Measurements from ENCODE around the gene ZFAND4.
"Not testable (repeated sequence)": the region's sequence is repeated elsewhere in the genome, so short reads cannot be mapped to it uniquely, and the experiment has no call there.

Gene ZFAND4

DNA sequence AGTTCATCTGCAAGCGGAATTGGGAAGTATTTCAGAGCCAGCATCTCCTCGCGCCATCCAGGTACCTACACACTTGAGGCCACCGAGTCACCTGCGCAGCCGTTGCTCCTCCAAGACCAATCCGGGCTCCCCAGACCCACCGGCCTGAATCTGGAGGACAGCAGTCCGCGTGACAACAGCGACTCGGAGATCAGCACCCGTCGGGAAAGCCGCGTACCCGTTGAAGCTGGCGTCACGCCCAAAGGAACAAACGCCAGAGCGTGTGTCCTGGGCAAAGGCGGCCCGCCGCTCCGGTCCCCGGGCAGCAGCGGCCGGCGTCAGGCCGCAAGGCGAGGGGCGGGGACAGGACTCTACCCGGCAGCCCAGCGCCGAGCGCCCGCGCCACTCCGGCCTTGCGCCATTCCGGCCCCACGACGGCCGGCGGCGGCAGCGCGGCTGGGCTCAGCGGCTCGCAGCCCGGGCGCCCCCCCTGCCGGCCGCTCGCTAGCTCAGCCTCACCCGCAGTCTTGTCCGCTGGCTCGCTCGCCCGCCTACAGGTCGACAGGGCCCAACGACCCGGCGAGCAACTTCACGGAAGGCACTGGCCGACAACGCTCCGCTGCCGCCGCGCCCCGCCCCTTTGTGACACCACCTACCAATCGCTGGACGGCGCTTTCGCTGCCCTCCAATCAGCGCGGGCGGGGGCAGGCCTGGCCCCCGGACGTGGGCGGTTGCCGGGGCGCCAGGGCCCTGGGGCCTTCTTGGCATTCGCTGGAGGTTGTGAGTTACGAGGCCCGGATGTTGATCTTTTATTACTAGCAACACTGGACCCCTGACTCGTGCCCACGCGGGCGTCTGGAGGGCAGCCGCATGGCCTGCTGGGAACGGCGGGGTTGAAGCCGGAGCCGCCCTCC lies at the start of gene ZFAND4:
TSS of gene ZFAND4 (minus strand) at position 592 of the 893 bp plus-strand sequence. CDS start 9,047 bp downstream, outside the sequence.
- DNase-seq (ENCODE audit: low read depth, low spot score): peak; percentile 87

DNA sequence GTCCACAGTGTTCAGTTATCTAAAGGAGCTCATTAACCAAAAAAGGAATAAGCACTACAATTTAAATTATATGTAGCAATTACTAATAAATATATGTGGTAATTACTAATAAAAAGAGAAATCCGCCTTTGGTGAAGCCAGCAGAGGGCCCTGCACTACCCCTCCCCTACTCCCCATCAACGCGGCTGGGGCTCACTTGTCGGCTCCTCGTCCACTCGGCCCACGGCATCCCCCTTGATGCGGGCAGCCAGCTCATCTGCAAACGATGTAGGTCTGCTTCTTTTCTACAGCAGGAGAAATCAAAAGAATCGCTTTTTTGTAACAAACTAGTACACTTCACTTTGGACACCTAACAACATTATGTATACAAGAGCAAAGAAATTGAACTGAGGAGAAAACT lies 48.9 kb upstream of the ZFAND4 start:
- DNase-seq (ENCODE audit: low read depth, low spot score): not testable (repeated sequence)

DNA sequence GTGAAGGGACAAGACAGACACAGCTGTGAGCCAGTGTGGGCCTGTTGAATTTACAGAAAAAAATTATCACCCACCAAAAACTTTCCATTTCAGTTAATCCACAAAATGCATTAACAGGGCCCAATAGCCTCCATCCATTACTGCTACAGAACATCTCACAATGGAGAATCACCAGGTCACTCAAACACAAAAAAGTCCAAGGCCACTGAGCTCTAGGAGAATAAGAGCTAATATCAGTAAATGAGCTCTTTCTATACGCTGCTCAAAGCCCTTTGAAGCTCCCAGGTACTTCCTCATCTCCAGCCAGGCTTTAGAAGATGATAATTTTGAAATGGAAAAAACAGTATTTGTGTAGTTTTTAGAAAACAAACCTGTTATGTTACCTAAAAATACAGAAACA lies 45.1 kb upstream of the ZFAND4 start:
- not testable (repeated sequence) for DNase-seq (ENCODE audit: low read depth, low spot score)

DNA sequence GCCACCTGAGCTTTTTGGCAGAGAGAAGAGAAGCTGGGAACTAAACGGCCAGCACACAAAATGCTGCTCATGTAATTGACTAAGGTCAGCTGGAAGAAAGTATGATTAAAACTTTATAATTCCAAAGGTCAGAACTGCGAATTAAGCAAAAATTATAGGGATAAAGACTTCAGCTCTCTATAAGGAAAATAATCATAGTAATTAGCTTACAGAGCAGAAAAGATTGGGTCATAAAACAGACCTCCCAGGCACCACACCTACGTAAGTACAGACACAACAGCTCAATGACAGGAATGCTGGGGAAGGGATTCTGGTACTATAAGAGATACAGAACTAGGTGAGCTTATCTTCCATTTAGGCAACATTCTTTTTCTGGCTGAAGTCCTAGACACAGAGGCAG lies 44.5 kb upstream of the ZFAND4 start:
- DNase-seq (ENCODE audit: low read depth, low spot score): not testable (repeated sequence)

DNA sequence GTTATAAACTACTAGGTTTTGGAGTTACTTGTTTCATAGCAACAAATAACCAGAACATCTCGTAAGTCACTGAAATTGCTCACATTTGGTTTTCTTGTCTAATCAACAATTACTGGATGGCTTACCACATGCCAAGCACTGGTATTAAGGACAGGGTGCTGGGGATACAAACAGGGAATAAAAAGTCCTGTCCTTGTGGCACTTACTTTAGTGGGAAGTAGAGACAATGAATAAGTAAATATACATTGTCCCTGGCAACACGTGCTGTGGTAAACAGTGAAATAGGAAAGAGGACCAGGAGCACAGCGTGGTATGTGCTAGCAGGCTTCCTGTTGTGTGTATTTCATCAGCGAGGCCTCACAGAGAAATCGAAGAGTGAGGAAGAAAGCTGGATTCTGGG lies 38.7 kb upstream of the ZFAND4 start:
- DNase-seq (ENCODE audit: low read depth, low spot score): not testable (repeated sequence)

DNA sequence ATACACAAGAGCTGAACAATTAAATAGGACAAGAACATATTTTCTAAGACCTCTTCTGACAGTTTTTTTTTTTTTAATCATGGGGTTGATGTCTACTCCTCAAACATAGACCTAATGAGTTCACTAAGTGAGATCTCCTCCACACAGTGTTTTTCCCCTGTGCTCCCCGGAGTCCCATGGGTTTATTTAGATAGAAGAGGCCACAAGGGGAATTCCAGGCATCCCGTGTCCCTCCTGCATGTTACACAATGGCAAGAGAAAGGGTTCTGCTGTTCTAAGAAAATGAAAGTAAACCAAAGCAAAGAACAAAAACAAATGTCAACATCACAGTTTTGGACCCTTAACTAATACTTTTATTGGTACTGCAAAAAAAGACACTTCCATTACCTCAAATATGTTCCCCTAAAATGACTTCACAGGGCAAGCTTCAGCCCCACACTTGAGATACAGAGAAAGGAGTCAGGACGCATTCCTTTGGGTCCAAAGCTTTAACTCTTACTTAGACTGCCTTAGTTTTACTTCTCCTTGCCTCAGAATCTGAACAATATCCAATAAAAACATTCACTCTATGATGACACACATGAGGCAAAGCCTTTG lies 37.7 kb upstream of the ZFAND4 start:
- DNase-seq (ENCODE audit: low read depth, low spot score): not testable (repeated sequence)

DNA sequence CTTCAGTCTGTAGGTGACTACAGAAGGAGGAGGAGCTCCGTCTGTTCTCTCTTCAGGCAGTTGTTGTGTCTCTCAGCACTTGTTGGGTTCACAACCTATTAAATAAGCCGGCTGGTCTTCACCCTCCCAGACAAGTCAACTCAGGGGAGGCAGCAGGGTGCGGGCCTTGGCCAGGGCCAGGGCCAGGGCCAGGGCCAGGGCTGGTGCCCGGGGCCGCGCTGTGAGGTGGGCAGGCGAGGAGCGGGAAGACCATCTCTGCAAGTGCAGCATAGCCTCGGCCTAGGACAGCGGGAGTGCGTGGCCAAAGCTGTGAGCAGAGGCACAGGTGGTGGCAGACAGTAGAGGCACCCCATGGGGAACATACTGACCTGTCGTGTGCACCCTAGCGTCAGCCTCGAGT lies 5.9 kb upstream of the ZFAND4 start:
- not testable (repeated sequence) for DNase-seq (ENCODE audit: low read depth, low spot score)

DNA sequence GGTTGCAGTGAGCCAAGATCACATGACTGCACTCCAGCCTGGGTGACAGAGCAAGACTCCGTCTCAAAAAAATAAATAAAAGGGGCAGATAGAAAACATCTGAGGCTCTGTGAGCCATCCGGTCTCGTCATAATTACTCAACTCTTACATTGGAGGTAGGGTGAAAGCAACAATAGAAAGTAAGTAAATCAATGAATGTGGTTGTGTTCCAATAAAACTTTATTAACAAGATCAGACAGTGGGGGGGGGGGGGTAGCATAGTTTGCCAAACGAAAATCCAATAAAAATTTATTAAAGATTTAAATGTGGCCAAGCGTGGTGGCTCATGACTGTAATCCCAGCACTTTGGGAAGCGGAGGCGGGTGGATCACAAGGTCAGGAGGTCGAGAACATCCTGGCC lies 2.8 kb upstream of the ZFAND4 start:
- DNase-seq (ENCODE audit: low read depth, low spot score): no peak

DNA sequence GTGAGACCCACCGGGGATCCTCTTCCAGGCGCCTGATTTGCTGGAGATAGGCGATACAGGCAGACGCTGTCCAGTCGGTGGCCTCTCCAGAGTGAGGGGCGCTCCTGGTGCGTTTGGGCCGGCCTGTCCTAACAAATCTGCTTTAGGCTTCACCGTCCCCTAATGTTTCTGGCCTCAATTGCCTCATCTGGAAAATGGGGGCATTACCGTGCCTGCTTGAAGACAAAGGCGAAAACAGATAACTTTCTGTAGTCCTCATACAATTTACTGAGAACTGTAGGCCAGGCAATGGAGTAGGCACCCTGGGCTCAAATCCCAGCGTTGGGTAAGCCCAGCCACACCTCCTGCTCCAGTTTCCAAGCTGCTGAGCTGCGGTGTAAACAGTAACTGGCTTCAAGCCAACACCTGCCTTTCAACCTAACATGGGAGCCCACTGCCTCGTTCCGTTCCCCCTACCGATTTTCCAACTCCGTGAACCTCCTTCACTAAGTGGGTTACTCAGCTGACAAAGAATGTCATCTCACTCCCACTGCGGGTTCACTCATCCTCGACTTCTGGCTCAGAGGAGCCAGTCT lies 589 bp upstream of the ZFAND4 start:
- DNase-seq (ENCODE audit: low read depth, low spot score): no peak

DNA sequence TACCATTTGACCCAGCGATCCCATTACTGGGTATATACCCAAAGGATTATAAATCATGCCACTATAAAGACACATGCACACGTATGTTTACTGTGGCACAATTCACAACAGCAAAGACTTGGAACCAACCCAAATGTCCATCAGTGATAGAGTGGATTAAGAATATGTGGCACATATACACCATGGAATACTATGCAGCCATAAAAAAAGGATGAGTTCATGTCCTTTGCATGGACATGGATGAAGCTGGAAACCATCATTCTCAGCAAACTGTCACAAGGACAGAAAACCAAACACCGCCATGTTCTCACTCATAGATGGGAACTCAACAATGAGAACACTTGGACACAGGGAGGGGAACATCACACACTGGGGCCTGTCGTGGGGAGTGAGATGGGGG lies 1.3 kb downstream of the ZFAND4 start:
- not testable (repeated sequence) for DNase-seq (ENCODE audit: low read depth, low spot score)

DNA sequence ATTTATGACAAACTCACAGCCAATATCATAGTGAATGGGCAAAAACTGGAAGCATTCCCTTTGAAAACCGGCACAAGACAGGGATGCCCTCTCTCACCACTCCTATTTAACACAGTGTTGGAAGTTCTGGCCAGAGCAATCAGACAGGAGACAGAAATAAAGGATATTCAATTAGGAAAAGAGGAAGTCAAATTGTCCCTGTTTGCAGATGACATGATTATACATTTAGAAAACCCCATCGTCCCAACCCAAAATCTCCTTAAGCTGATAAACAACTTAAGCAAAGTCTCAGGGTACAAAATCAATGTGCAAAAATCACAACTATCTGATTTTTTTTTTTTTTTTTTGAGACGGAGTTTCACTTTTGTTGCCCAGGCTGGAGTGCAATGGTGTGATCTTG lies 2.7 kb downstream of the ZFAND4 start:
- not testable (repeated sequence) for DNase-seq (ENCODE audit: low read depth, low spot score)

DNA sequence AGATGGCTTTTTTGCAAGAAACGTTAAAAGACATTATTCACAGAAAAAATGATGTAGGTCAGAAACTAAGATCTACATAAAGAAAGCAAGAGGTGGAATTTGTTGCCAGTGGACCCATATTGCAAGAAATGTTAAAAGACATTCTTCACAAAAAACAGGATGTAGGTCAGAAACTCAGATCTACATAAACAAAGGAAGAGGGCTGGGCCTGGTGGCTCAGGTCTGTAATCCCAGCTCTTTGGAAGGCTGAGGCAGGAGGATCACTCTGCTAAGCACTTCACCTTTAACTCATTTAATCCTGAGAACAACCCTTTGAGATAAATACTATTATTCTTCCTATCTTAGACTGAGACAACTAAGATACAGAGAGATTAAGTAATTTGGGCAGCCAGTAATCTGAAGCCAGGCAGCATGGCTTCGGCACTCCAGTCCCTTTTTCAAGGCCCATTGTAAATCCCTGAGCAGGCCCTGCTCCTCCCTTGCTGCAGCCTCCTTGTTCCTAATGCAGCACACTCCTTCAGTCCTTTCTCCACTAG lies 11.6 kb downstream of the ZFAND4 start:
- DNase-seq (ENCODE audit: low read depth, low spot score): no peak

DNA sequence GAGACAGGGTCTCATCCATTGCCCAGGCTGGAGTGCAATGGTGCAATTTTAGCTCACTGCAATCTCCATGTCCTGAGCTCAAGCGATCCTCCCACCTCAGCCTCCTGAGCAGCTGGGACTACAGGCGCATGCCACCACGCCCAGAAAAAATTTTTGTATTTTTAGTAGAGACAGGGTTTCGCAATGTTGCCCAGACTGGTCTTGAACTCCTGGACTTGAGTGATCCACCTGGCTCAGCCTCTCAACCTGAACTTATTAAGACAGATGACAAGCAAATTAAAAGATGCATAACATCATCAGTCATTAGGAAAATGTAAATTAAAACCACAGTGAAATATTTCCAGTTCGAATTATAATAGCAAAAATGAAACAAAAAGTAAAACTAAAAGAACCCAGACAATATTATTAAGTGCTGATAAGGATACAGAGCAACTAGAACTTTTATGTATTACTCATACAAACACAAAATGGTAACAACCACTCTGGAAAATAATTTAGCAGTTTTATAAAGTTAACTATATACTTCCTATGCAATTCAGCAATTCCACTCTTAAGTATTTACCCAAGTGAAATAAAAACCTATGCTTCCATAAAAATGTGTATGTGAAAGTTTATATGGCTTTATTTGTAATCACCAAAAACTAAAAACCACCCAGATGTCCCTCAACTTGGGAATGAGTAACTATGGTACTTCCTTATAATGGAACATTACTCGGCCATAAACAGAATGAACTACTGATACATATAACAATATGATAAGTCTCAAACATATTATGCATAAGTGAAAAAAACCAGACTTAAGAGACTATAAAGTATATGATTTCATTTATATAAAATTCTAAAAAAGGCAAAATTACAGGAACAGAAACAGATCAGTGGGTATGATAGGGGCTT lies 15.3 kb downstream of the ZFAND4 start:
- no peak for DNase-seq (ENCODE audit: low read depth, low spot score)

DNA sequence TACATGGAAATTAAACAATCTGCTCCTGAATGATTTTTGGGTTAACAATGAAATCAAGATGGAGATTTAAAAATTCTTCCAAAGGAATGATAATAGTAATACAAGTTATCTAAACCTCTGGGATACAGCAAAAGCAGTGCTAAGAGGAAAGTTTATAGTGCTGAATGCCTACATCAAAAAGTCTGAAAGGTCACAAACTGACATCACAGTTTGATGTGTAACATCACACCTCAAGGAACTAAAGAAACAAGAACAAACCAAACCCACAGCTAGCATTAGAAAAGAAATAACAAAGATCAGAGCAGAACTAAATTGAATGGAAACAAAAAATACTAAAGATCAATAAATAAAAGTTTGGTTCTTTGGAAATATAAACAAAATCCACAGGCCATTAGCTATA lies 17.4 kb downstream of the ZFAND4 start:
- no peak for DNase-seq (ENCODE audit: low read depth, low spot score)

DNA sequence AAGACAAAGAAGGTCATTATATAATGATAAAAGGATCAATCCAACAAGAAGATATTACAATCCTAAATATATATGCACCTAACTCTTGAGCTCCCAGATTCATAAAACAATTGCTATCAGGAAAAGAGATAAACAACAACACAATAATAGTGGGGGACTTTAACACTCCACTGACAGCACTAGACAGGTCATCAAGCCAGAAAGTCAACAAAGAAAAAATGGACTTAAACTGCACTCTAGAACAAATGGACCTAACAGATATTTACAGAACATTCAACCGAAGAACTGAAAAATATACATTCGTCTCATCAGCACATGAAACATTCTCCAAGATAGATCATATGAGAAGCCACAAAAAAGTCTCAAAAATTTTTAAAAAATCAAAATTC lies 17.8 kb downstream of the ZFAND4 start:
- DNase-seq (ENCODE audit: low read depth, low spot score): not testable (repeated sequence)

DNA sequence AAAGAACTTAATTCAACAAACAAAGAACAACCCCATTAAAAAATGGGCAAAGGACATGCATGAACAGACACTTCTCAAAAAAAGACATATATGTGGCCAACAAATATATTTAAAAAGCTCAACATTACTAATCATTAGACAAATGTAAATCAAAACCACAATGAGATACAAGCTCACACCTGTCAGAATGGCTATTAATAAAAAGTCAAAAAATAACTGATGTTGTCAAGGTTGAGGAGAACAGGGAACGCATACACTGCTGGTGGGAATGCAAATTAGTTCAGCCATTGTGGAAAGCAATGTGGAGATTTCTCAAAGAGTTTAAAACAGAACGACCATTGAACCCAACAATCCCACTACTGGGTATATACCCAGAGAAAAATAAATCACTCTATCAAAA lies 19.1 kb downstream of the ZFAND4 start:
- DNase-seq (ENCODE audit: low read depth, low spot score): no peak

DNA sequence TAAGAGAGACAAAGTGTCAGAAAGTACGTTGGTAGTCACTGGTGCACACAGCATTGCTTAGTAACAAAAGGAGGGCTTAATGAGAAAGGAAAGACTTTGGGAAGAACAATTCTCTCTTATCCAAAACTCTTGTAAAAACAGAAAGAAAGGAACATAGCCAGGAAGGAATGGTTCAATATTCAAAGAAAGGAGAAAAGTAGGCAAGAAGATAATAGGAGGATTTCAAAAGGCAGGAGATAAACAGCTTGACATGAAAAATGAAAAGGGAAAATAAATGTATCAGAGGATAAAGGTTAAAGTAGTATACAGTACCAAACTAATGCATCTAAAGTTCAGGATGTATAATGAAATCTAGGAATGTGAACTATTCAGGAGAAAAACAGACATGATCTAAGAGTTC lies 20.1 kb downstream of the ZFAND4 start:
- no peak for DNase-seq (ENCODE audit: low read depth, low spot score)

DNA sequence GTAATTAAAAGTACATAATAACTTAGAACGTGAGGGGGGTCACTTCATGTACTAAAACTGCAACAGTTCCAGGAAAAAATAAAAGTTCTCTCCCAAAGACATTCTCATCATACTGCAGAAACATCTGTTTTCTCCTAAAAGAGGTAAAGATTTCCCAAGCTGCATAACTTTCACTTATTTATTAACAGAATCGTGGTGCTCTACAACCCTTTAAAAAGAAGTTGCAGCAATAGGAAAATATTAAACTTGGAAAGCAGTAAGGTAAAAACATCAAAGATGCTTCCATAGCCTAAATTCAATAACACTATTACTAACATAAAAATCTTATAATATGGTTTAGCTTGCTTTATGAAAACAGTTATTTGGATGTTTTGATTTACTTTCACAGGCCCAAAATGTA lies 23.3 kb downstream of the ZFAND4 start:
- no peak for DNase-seq (ENCODE audit: low read depth, low spot score)

DNA sequence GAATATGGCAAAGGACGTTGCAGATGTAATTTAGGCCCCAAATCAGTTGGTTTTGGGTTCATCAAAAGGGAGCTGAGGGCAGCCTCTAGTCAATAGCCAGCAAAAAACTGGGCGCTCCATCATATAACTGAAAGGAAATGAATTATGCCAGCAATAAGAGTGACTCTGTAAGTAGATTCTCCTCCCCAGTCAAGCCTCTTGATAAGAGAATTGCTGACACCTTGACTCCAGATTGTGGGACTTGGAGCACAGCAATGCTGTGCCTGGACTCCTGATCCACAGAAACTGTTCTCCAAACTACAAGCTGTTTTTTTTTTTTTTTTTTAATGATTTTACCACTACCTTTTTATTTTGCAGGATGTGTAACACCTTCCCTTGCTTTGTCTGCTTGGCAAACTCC lies 25.5 kb downstream of the ZFAND4 start:
- no peak for DNase-seq (ENCODE audit: low read depth, low spot score)

DNA sequence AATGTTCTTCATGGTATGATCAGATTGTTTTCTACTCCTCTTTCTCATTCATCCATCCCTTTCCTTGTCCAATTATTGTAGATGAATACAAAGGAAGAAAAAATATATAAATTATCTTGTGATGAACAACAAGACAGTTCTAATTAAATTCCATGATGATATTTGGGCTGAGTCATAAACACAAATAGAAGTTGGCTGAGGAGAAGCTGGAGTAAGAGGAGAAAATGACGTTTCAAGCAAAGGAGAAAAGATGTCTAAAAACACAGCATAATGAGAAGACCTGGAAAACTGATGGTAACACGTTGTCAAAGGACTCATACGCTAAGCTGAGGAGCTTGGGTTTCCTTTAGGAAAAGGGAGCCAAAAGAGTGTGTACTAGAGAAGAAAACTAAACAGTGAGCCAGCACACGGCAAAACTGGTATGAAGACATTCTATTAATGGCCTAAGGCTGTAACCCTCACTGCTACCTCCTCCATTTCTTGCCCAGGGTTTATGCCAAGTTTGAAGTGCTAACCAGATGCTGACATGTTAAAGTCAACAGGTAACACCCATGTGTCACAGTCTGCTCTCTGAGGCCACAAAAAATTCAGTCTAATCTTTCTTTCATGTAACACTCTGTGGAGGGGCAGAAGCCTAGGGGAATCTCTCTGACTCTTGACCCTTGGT lies 26.1 kb downstream of the ZFAND4 start:
- no peak for DNase-seq (ENCODE audit: low read depth, low spot score)

DNA sequence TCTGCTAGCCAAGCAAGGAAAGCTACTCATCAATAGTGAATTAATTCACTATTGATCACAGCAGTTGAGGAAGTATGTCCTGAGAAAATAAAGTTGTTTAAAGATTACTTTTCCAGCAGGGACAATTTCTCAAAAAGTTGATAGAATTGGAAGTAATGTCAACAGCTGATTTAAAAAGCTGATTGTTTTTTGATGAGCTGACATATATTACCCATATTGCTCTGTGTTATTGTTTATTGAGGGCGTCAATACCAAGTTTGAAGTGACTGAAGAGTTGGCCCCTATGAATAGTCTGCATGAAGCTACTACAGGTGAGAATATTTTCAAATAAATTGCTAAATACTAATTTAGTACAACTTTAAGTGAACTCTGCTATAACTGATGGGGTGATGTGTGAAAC lies 28.0 kb downstream of the ZFAND4 start:
- DNase-seq (ENCODE audit: low read depth, low spot score): no peak
